Esophagus mucosa (tissue), 1 donor: ENCODE measurements around the gene ZNF317. TPM values are rescaled to one million over a fixed set of nuclear protein-coding genes. Genes with fewer than 3 reads are reported as not detected.
A peak's percentile ranks its signal among the peaks of the same experiment; 100 is the strongest.
"Not testable (repeated sequence)": the region's sequence is repeated elsewhere in the genome, so short reads cannot be mapped to it uniquely, and the experiment has no call there.

Source experiments
- ATAC-seq: fragments of 200-7000 bp; cut with Tn5 transposase; one replicate; pipeline ENCODE4 v1.9.1; 2020
- total RNA-seq: library from RNA; stranded (reverse); gene quantifications from one replicate; pipeline ENCODE4 v1.2.4, GENCODE V29; 2023
- donor health status: DM: yes; HTN: yes; CAD: no.

The ZNF317 gene
- total RNA-seq, 1 donor from 2014 or later = 15.1 TPM

DNA sequence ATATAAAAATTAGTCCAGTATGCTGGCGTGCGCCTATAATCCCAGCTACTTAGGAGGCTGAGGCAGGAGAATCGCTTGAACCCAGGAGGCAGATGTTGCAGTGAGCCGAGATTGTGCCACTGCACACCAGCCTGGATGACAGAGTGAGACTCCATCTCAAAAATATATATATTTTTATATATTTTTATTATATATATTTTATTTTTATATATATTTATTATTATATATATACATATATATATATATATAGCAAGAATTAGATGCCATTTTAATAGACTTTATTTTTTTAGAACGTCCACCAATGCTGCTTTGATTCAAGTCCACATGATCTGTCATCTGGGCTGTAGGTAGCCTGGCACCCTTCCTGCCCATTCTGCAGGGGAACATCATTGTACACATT, 35.1 kb downstream of the ZNF317 start:
- ATAC-seq = no peak

GRCh38 chr19:9178901-9179300, 38.7 kb downstream of the ZNF317 start, which contains the start of gene OR7D2:
Gene OR7D2, plus strand, starts transcription at chr19:9178979. Its CDS starts 6,803 bp downstream, at chr19:9185782.
- no peak for ATAC-seq

- ATAC-seq = no peak
Measured at GRCh38 chr19:9183000-9183399, 42.8 kb downstream of the ZNF317 start.

GRCh38 chr19:9187191-9187590, 47.0 kb downstream of the ZNF317 start:
- no peak for ATAC-seq

GRCh38 chr19:9189535-9189934, 49.3 kb downstream of the ZNF317 start:
- no peak for ATAC-seq

GRCh38 chr19:9198044-9198443, 57.8 kb downstream of the ZNF317 start:
- ATAC-seq = not testable (repeated sequence)

- ATAC-seq = peak; percentile 51
Measured at GRCh38 chr19:9205501-9206113, 65.4 kb downstream of the ZNF317 start.

Other genes with a start within 250 kb of the ZNF317 start
- 0.56 TPM for gene MUC16, start 130.0 kb upstream of the ZNF317 start, total RNA-seq
- not detected for gene OR1M1, start 53.3 kb upstream of the ZNF317 start, total RNA-seq
- not detected for gene OR7G2, start 32.9 kb upstream of the ZNF317 start, total RNA-seq
- not detected for gene OR7G1, start 24.6 kb upstream of the ZNF317 start, total RNA-seq
- not detected for gene OR7G3, start 13.4 kb upstream of the ZNF317 start, total RNA-seq
- gene OR7D2, start 38.6 kb downstream of the ZNF317 start, total RNA-seq = not detected
- gene OR7D4, start 79.2 kb downstream of the ZNF317 start, total RNA-seq = not detected
- not detected for gene OR7E24, start 110.5 kb downstream of the ZNF317 start, total RNA-seq
- 3.5 TPM for gene ZNF699, start 169.4 kb downstream of the ZNF317 start, total RNA-seq
- 2.9 TPM for gene ZNF559, start 183.8 kb downstream of the ZNF317 start, total RNA-seq
- 0.20 TPM for gene ZNF177, start 222.6 kb downstream of the ZNF317 start, total RNA-seq